GM21423 (cell line): ENCODE data around the gene SPACA5B.
"Not testable (repeated sequence)": the region's sequence is repeated elsewhere in the genome, so short reads cannot be mapped to it uniquely, and the experiment has no call there.

ENCODE experiments used
- ATAC-seq: cut with Tn5 transposase; IDR thresholded peaks from one replicate; pipeline ENCODE4 v1.9.1; 2021; ENCODE audit warnings: mild to moderate bottlenecking, moderate library complexity; ENCODE audit not compliant: unreplicated experiment

SPACA5B gene

DNA sequence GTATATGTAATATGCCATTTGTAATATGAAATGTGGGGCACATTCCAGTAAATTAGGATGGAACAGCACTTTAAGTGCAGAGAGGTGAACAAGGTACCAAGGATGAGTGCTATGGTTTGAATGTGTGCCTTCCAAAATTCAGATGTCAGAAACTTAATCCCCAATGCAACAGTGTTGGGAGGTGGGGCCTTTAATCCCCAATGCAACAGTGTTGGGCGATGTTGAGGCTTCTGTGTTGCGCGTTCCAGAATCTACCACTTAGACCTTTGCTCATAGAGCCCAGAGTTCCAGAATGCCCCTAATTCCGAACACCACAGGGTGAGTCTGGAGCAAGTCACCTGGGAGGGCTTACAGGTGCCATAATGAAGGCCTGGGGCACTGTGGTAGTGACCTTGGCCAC lies at the start of gene SPACA5B:
Gene SPACA5B, plus strand, starts transcription at position 301 of the 400 bp plus-strand sequence. Its CDS starts 62 bp downstream, at position 363.
- ATAC-seq: not testable (repeated sequence)

DNA sequence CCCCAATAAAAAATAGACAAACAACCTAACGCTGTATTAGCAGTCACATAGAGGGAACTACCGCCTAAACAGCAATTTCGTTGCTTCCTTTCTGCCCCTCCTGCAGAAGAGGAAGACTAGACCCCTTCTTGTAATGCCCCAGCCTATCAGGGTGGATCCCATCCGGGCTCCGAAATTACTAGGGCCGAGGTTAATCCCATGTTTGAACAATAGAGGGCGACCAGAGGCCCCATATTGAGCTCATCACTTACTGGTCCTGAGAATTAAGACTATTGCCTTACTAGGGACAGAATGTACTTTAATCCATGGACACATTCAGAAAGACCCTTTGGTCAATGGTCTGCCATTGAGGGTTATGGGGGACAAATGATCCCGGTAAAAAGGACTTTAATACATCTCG lies 47.2 kb upstream of the SPACA5B start:
- ATAC-seq: no peak

DNA sequence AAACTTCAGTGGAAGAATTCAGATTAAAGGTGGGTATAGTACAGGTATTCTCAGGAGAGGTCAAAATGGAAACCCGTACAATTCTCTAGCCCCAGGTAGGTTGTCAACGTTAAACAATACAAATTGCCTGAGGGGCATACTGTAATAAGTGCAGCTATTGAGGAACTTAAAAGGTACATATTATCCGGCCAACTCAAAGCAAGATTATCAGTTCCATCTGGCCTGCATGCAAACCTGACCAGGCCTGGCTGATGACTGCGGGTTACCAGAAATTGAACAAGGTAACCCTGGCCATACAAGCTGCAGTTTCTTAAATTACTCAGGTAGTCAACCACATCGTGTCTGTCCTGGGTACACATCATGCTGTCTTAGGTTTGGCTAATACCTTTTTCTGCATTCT lies 46.7 kb upstream of the SPACA5B start:
- ATAC-seq: no peak

DNA sequence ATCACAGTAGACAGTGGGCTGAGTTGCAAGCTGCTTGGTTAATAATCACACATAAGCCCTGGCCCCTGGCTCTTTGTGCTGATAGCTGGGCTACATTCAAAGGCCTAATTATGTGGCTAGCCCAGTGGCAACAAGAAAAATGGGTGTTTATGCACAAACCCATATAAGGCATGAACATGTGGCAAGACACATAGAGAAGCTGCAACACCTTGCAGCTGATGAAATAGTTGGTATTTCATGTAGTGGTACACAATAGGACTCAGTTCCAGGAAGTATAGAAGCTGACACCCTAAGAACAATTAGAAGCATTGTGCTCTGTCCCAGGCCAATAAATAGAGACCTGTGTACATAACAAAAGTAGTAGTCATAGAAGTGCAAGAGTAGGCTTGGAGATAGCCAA lies 44.3 kb upstream of the SPACA5B start:
- no peak for ATAC-seq

DNA sequence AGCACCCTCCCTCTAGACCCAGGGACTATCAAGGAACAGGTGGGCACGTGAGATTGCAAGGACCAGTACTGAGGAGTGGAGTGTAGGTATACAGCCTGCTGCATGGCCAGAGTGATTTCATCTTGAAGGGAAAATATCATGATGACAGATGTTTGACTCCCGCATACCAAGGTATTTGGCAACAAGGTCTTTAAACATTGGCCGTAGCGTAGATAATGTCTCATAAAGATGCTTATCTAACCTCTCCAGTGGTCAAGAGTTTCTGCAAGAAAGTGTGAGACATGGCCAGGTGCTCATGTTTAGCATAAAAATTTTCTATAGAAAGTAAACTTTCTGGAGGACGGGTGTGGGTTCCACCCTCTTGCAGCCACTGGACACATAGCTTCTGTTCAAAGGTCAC lies 40.3 kb upstream of the SPACA5B start:
- ATAC-seq: no peak

DNA sequence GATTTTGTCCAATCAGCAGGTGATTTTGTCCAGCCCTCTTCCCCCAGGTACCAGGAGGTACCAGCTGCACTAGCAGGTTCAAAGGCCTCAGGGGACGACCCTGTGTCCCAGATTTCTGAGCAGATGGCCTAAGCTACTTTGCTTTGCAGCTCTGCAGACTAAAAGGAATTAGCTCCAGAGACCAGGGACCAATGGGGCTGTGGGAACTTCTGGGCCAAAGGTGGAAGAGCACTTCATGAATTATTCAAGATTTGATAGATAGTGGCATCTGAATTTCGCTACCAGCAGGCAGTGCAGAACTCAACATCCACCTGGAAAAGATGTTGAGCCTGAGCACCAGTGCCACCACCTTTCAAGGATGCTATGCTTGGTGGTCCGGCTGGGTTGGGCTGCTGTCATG lies 37.9 kb upstream of the SPACA5B start:
- ATAC-seq: not testable (repeated sequence)

DNA sequence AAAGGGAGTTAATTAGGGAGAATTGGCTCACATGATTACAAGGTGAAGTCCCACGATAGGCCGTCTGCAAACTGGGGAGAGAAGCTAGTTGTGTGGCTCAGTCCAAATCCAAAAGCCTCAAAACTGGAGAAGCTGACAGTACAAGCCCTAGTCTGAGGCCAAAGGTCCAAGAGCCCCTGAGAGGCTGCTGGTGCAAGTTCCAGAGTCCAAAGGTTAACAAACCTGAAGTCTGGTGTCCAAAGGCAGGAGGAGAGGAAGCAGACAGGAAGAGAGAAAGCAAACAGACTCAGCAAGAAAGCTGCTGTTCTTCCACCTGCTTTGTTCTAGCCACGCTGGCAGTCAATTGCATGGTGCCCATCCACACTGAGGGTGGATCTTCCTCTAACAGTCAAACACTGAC lies 29.0 kb upstream of the SPACA5B start:
- ATAC-seq: no peak

DNA sequence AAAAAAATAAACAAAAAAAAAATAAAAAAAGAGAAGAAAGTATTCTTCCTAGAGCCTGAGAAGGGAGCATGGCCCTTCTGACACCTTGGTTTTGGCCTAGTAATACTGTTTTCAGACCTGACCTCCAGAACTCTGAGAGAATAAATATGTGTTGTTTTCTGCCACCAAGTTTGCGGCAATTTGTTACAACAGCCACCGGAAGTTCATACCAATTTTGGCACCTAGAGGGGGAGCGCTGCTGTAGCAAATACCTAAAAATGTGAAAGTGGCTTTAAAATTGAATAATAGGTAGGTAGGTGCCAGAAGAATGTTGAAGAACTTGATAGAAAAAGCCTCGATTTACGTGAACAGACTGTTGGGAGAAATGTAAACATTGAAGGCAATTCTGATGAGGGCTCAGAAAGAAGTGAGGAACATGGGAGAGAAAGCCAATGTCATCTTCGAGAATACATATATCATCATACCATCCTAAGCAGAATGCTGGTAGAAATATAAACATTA lies 27.5 kb upstream of the SPACA5B start:
- ATAC-seq: no peak

DNA sequence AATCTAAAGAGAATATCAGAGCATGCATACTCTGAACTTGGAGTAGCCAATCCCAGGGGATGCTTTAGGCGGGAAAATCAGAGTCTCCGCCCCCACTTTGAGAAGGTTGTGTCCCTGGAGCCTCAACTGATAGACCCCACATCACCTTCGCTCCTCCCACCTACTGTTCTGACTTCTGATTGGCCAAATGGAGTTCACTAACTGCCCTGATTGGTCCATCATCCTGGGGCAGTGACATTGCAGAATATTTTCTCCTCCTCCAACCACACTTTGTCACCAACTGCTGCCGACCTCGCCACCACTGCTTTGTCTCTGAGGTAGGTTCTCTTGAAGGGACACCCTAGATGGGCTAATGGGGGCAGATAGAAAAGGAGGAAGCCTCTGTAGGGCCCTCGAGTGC lies 22.7 kb upstream of the SPACA5B start:
- ATAC-seq: no peak

DNA sequence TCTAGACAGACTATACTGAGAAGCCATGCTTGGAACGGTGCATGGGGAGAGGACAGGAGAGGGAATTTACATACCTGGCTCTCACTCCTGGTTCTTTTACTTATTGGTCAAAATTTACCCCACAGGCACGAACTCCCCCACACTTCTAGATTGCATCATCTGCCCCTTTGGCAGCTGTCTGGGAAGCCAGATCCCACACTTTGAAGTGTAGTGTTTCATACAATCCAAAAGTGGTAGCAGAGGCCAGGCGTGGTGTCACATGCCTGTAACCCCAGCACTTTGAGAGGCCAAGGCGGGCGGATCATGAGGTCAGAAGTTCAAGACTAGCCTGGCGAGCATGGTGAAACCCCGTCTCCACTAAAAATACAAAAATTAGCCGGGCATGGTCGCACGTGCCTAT lies 5.1 kb upstream of the SPACA5B start:
- ATAC-seq: not testable (repeated sequence)

DNA sequence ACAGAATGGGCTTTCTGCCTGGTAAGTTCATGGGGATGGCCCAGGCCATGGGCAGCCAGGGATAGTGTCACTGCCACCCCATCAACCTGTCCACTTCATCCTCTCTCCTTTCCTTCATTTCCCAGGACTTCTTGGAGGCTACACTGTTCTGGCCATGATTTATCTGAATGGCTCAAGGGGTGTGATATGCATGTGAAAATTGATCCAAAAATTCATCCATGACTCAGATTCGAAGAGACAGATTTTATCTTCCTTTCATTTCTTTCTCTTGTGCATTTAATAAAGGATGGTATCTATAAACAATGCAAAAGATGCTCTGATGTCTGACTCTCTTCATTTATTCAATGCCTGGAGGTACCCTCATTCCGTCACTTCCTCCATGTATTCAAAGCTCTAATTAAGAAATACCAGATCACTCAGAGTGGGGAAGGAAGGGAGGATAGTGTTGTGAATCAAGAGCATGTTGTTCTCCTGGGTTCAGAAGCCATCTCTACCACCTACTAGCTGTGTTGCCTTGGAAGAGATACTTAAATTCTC lies 1.9 kb downstream of the SPACA5B start:
- ATAC-seq: not testable (repeated sequence)

DNA sequence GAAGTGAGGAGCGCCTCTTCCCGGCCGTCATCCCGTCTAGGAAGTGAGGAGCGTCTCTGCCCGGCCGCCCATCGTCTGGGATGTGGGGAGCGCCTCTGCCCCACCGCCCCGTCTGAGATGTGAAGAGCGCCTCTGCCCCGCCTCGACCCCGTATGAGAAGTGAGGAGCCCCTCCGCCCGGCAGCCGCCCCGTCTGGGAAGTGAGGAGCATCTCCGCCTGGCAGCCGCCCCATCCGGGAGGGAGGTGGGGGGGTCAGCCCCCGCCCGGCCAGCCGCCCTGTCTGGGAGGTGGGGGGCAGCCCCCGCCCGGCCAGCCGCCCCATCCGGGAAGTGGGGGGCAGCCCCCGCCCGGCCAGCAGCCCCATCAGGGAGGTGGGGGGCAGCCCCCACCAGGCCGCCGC lies 8.7 kb downstream of the SPACA5B start:
- ATAC-seq: not testable (repeated sequence)

DNA sequence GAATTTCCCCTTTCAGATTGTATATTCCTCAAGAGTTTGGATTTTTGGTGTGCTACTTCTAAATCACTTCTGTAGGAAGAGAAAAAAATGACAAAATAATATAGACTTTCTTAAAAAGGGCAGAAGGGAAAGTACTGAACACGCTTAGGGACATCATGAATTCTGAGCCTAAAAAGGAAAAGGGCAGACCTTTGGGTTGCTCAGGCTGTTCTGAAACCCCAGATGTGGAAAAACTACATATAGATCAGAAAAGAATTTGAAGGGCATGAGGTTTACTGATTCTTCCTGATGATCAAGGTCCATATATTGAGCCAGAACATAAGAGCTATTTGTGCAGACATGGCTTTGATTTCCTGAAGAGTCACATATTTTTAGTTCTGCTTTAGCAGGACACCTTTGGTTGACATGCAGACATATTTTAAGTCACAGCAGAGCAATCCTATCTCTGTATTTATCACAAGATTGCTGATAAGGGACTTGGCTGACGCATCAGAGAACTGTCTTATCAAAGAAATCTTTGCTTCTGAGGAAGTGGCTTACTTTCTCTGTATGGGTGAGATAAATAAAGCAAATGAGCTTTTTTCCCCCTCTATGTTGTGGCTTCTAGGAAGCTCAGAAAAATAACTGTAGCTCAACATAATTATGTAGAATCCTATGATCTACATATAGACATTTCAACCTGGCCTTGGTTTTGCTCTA lies 11.5 kb downstream of the SPACA5B start:
- not testable (repeated sequence) for ATAC-seq

DNA sequence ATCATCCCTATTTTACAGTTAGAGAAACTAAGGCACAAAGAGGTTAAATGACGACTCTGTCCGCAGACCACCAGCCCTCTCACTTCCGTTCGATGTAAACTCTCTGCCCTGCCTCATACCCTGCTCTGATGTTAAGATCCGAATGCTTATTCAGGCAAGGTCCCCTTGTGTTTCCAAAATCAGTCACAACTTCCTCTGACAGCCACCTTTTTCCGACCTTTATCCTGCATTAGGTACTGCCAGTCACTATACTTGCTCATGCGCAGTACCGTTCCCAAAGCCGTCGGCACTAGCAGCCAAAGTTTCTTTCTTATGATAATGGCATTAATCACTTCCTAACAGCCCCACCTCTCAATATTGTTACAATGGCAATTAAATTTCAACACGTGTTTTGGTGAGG lies 12.3 kb downstream of the SPACA5B start:
- not testable (repeated sequence) for ATAC-seq

DNA sequence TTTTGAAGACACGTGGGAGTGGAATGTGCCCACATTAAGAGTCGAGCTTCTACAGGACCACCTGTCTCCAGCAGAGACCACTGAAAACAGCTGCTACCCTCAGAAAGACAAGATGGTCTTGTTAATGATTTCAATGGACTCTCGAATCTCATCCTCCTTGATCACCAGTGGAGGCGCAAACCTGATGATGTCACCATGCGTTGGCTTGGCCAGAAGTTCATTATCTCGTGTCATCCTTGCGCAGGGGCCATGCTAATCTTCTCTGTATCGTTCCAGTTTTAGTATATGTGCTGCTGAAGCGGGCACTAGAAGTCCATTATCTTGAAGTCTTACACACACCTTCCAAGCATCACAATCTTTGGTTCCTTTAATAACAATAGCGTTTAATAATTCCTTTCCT lies 23.3 kb downstream of the SPACA5B start:
- no peak for ATAC-seq

DNA sequence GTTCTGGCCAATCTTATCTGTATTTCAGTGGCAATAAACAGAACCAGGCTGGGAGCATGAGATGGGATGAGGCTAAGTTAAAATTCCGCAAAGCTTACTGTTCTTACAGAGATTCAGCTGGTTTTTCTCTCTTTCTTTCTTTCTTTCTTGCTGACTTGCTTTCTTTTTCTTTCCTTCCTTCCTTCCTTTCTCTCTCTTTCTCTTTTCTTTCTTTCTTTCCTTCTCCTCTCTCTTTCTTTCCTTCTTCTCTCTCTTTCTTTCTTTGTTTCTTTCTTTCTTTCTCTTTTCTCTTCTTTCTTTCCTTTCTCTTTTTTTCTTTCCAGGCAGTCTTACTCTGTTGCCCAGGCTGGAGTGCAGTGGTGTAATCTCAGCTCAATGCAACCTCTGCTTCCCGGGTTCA lies 24.4 kb downstream of the SPACA5B start:
- no peak for ATAC-seq

DNA sequence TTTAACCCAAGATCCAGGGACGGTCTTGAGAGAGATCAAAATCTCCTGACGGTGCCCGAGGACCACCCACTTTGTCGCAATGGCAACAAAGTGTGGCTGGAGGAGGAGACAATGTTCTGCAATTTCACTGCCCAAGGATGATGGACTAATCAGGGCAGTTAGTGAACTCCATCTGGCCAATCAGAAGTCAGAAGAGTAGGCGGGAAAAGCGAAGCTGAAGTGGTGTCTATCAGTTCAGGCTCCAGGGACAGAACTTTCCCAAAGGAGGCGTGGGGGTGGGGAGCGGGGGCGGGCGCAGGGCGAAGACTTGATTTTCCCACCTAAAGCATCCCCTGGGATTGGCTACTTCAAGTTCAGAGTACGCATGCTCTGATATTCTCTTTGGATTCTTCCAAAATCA lies 25.6 kb downstream of the SPACA5B start:
- no peak for ATAC-seq

DNA sequence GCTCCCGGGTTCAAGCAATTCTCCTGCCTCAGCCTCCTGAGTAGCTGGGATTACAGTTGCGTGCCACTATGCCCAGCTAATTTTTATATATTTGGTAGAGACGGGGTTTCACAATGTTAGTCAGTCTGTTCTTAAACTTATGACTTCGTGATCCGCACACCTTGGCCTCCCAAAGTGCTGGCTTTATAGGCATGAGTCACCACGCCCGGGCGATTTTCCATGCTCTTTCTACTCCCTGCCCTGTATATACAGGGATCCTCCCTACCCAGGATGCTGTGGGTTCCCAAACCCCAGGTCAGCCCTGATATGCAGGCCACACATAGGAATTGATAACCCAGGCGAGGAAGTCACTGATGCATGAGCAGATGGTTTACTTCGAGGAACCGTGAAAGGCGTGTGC lies 34.8 kb downstream of the SPACA5B start:
- no peak for ATAC-seq

DNA sequence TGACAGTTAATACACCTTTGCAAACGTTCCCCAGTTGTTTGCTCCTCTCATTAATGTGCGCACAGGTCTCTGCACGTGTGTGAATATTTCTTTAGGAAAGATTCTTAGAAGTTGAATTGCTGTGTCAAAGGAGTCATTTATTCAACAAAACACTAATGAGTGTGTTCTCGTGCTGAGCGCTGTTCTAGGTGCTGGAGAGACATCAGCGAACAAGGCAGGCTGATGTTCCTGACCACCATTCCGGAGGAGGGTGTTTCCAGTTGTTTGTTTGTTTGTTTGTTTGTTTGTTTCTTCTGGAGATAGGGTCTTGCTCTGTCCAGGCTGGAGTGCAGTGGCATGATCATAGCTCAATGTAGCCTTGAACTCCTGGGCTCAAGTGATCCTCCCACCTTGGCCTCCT lies 35.9 kb downstream of the SPACA5B start:
- ATAC-seq: not testable (repeated sequence)

DNA sequence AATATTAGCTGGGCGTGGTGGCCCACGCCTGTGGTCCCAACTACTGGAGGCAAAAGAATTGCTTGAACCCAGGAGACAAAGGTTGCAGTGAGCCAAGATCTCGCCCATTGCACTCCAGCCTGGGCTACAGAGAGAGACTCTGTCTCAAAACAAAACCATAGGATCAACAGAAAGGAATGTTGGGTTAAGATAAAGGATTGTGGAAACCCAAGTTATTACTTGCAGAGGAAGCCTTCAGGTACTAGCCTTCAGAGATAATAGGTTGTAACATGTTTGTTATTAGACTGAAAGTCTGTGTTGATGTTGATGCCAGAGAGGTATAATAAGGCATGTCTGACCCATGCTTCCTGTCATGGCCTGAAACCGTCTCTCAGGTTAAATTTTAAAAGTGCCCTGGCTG lies 49.3 kb downstream of the SPACA5B start:
- no peak for ATAC-seq

DNA sequence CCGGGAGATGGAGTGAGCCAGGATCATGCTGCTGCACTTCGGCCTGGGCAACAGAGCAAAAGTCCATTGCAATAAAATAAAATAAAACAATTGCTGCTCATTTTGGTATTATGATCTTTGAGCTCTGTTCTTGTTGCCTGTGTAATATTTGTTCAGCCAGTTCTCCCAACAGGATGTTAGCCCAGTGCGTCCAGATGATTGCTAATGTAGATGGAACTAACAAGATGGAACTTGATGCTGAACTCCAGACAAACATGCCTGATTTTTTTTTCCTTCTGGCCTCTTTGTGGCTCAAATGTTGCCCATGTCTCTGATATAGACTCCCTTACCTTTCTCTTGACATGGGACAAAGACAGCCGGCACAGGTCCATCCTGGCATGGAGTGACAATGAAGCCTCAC lies 50.4 kb downstream of the SPACA5B start:
- ATAC-seq: no peak

DNA sequence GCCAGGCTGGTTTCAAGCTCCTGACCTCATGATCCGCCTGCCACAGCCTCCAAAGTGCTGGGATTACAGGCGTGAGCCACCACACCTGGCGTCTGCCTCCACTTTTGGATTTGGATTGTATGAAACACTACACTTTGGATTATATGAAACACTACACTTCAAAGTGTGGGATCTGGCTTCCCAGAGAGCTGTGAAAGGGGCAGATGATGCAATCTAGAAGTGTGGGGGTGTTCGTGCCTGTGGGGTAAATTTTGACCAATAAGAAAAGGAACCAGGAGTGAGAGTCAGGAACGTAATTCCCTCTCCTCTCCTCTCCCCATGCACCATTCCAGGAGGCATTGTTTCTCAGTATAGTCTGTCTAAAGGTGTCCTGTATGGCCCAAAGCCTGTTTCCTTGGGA lies 51.5 kb downstream of the SPACA5B start:
- not testable (repeated sequence) for ATAC-seq
